ENCODE data around the gene SMIM1. TPM values are rescaled to one million over a fixed set of nuclear protein-coding genes. Genes with fewer than 3 reads are reported as not detected.

Gene SMIM1
- total and polyA plus RNA-seq, 2 experiments from 2014 or later, result 3.2 to 7.2 TPM

DNA sequence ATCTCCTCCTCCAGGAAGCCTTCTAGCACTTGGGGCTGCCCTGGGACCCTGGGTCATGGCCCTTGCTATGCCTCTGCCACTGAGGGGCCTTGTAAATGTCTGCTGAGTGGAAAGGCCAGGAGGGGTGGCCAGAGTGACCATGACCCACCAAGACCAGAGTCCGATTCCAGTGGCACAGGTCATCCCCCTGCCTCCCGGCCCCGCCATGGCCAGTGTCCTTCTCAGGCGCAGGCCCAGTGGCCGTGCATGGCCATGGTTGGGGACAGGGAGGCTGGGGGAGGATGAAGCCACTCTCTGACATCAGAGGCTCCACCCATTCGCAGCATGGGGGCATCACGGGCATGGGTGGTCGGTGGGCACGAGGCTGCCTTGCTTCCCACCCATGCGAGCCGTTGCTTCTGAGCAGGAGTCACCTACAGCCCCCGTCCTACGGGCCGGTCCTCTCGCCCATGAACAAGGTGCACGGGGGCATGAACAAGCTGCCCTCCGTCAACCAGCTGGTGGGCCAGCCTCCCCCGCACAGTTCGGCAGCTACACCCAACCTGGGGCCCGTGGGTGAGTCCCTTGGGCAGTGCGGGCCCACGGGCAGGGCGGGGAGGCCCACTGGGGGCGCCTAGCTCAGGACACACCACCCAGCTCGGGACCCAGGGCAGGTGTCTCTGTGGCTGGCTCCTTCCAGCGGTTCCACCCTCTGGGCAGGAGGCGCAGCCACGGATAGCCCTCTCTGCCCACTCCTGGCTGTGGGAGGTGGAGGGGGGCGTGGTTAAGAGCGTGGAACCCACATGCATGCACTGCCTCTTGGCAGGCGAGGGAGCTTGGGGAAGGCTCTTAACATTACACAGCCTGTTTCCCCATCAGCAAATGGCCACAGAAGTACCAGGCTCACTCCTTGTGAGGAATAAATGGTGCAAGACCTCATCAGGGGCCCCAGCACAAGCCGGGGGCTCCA is 42.7 kb upstream of the SMIM1 start:
- Histone ChIP-seq H3F3A (replicated peaks; ENCODE audit: low read depth) (0 out of 2 replicates have a peak, but pooled peaks cover 3% of the 10 kb centered on the region), H3K4me3 (no peak overlapping the region), H4K20me1 (replicated peaks; ENCODE audit: insufficient read depth) (no peaks in the 10 kb centered on the region; the same call in 1 of the 2 replicates), H2AFZ (no peak overlapping the region), H3K27ac (ENCODE audit: low read depth) (no peak overlapping the region), H3K9me2 (ENCODE audit: insufficient read depth) (no peaks in the 10 kb centered on the region), H3K79me2 (replicated peaks; ENCODE audit: insufficient read depth) (no peaks in the 10 kb centered on the region), H3K4me1 (ENCODE audit: insufficient read depth) (peaks cover 12% of the 10 kb centered on the region; the same call in 1 of the 2 replicates), H3K27me3 (ENCODE audit: insufficient read depth) (no peaks in the 10 kb centered on the region), H3K36me3 (ENCODE audit: insufficient read depth) (no peaks in the 10 kb centered on the region), H3K4me2 (no peak overlapping the region)
- DNase-seq (ENCODE audit: low spot score) (no peak), ATAC-seq (no peak)
- Mint-ChIP-seq H3K9me3 (0 out of 3 replicates have a peak, but pooled peaks cover 2% of the 10 kb centered on the region), H3K4me3 (no peak overlapping the region), H3K4me1 (peaks cover 12% of the 10 kb centered on the region), H3K27me3 (ENCODE audit: insufficient read depth, low read depth, poor library complexity) (peaks cover 9% of the 10 kb centered on the region), H3K36me3 (ENCODE audit: low read depth) (no peaks in the 10 kb centered on the region), H3K27ac (no peak overlapping the region)
- TF ChIP-seq, protein P1, sequence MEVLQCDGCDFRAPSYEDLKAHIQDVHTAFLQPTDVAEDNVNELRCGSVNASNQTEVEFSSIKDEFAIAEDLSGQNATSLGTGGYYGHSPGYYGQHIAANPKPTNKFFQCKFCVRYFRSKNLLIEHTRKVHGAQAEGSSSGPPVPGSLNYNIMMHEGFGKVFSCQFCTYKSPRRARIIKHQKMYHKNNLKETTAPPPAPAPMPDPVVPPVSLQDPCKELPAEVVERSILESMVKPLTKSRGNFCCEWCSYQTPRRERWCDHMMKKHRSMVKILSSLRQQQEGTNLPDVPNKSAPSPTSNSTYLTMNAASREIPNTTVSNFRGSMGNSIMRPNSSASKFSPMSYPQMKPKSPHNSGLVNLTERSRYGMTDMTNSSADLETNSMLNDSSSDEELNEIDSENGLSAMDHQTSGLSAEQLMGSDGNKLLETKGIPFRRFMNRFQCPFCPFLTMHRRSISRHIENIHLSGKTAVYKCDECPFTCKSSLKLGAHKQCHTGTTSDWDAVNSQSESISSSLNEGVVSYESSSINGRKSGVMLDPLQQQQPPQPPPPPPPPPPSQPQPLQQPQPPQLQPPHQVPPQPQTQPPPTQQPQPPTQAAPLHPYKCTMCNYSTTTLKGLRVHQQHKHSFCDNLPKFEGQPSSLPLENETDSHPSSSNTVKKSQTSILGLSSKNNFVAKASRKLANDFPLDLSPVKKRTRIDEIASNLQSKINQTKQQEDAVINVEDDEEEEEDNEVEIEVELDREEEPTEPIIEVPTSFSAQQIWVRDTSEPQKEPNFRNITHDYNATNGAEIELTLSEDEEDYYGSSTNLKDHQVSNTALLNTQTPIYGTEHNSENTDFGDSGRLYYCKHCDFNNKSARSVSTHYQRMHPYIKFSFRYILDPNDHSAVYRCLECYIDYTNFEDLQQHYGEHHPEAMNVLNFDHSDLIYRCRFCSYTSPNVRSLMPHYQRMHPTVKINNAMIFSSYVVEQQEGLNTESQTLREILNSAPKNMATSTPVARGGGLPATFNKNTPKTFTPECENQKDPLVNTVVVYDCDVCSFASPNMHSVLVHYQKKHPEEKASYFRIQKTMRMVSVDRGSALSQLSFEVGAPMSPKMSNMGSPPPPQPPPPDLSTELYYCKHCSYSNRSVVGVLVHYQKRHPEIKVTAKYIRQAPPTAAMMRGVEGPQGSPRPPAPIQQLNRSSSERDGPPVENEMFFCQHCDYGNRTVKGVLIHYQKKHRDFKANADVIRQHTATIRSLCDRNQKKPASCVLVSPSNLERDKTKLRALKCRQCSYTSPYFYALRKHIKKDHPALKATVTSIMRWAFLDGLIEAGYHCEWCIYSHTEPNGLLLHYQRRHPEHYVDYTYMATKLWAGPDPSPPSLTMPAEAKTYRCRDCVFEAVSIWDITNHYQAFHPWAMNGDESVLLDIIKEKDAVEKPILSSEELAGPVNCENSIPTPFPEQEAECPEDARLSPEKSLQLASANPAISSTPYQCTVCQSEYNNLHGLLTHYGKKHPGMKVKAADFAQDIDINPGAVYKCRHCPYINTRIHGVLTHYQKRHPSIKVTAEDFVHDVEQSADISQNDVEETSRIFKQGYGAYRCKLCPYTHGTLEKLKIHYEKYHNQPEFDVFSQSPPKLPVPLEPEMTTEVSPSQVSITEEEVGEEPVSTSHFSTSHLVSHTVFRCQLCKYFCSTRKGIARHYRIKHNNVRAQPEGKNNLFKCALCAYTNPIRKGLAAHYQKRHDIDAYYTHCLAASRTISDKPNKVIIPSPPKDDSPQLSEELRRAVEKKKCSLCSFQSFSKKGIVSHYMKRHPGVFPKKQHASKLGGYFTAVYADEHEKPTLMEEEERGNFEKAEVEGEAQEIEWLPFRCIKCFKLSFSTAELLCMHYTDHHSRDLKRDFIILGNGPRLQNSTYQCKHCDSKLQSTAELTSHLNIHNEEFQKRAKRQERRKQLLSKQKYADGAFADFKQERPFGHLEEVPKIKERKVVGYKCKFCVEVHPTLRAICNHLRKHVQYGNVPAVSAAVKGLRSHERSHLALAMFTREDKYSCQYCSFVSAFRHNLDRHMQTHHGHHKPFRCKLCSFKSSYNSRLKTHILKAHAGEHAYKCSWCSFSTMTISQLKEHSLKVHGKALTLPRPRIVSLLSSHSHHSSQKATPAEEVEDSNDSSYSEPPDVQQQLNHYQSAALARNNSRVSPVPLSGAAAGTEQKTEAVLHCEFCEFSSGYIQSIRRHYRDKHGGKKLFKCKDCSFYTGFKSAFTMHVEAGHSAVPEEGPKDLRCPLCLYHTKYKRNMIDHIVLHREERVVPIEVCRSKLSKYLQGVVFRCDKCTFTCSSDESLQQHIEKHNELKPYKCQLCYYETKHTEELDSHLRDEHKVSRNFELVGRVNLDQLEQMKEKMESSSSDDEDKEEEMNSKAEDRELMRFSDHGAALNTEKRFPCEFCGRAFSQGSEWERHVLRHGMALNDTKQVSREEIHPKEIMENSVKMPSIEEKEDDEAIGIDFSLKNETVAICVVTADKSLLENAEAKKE (CRISPR knock-in tag; IDR thresholded peaks at IDR 0.05), result no peak
- TF ChIP-seq REST (IDR thresholded peaks at IDR 0.05; ENCODE audit: unreplicated experiment), result no peak

All from GM23338 (cell line).